K562 (cell line): ENCODE measurements around the gene ADCYAP1R1.

Source experiments
- EZH2 ChIP-seq: IDR thresholded peaks from 2 replicates; pipeline ENCODE4 v1.6.1; 2012; ENCODE audit warnings: low read depth, mild to moderate bottlenecking, inconsistent platforms, low read length, borderline replicate concordance
- HLTF ChIP-seq: fragments of 450-650 bp; IDR thresholded peaks from 2 replicates; pipeline ENCODE4 v1.6.1; 2016
- NR1H2 ChIP-seq: sonication (generic); formaldehyde crosslinking; IDR thresholded peaks from 2 replicates; pipeline ENCODE4 v1.4.0; 2020; ENCODE audit warnings: mild to moderate bottlenecking, missing genetic modification reagents
- YY1 ChIP-seq, 3 experiments: IDR thresholded peaks; 2 replicates each; pipeline ENCODE4 v1.6.1; 2011; ENCODE audit warnings: low read length in 2 of 3, mild to moderate bottlenecking in 2 of 3, moderate library complexity in 2 of 3, borderline replicate concordance in 1 of 3, control low read depth in 1 of 3, low read depth in 1 of 3; ENCODE audit not compliant: insufficient read depth in 3 of 3, insufficient replicate concordance in 2 of 3, control insufficient read depth in 1 of 3, insufficient read length in 1 of 3; ENCODE audit errors: extremely low read depth in 1 of 3

DNA sequence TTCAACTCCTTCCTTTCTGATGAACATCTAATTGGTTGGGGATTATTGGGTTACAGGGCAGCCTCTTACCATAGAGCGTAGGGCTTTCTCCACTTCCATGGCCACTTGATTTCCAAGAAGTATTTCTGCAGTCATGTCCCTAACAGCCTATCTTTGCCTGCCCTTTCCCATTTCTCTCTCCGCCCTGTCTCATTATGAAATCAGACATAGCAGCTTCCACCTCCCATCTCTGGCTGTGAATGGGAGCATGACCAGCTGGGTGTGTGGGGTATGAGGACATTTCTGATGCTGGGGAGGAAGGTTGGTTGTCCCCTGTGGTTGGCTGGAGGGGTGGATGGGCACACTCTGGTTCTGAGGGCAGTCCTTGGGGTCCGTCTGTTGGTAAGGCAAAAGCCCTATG lies 41.2 kb downstream of the ADCYAP1R1 start:
- TF ChIP-seq YY1 (IDR thresholded peaks at IDR 0.05; ENCODE audit: borderline replicate concordance in 1 of 3, control insufficient read depth in 1 of 3, extremely low read depth in 1 of 3, insufficient read depth in 3 of 3, insufficient read length in 1 of 3, insufficient replicate concordance in 2 of 3, low read depth in 1 of 3, low read length in 2 of 3): no peak
- TF ChIP-seq NR1H2 (CRISPR knock-in tag): no peak
- TF ChIP-seq HLTF: no peak
- no peak for TF ChIP-seq EZH2
